H9 (cell line): Measurements from ENCODE around the gene POU2AF1. TPM values are rescaled to one million over a fixed set of nuclear protein-coding genes. Genes with fewer than 3 reads are reported as not detected.

Experiments used
- DNase-seq: peaks from one replicate; pipeline ENCODE4 v3.0.0-alpha.2; 2017
- H2AFZ ChIP-seq: one replicate; pipeline ENCODE4 v1.6.1; 2013; ENCODE audit warnings: mild to moderate bottlenecking, low read length, control low read depth, moderate library complexity
- H2AK5ac ChIP-seq: 2 replicates; pipeline ENCODE4 v1.6.1; 2013; ENCODE audit warnings: low read length, control low read depth, mixed read lengths; ENCODE audit not compliant: insufficient read length
- H2BK120ac ChIP-seq: one replicate; pipeline ENCODE4 v1.6.1; 2013; ENCODE audit warnings: low read depth, mild to moderate bottlenecking, low read length, control low read depth, inconsistent platforms; ENCODE audit not compliant: poor library complexity, severe bottlenecking
- H2BK12ac ChIP-seq: 2 replicates; pipeline ENCODE4 v1.6.1; 2013; ENCODE audit warnings: low read length, control low read depth, mixed read lengths, low read depth; ENCODE audit not compliant: insufficient read length
- H2BK15ac ChIP-seq: 2 replicates; pipeline ENCODE4 v1.6.1; 2013; ENCODE audit warnings: low read depth, low read length, control low read depth
- H2BK20ac ChIP-seq: one replicate; pipeline ENCODE4 v1.6.1; 2013; ENCODE audit warnings: low read depth, mild to moderate bottlenecking, low read length, control low read depth, inconsistent platforms; ENCODE audit not compliant: poor library complexity, severe bottlenecking
- H2BK5ac ChIP-seq: 2 replicates; pipeline ENCODE4 v1.6.1; 2013; ENCODE audit warnings: low read length, control low read depth, mixed read lengths; ENCODE audit not compliant: insufficient read length
- H3K14ac ChIP-seq: 2 replicates; pipeline ENCODE4 v1.6.1; 2013; ENCODE audit warnings: low read length, control low read depth; ENCODE audit not compliant: insufficient read depth
- H3K18ac ChIP-seq: 2 replicates; pipeline ENCODE4 v1.6.1; 2013; ENCODE audit warnings: low read depth, mild to moderate bottlenecking, mixed read lengths, low read length, control low read depth; ENCODE audit not compliant: insufficient read length
- H3K23ac ChIP-seq: 2 replicates; pipeline ENCODE4 v1.6.1; 2013; ENCODE audit warnings: low read length, control low read depth, mixed read lengths, low read depth; ENCODE audit not compliant: insufficient read length
- H3K23me2 ChIP-seq: 2 replicates; pipeline ENCODE4 v1.6.1; 2013; ENCODE audit warnings: low read depth, mild to moderate bottlenecking, mixed read lengths, low read length, control low read depth; ENCODE audit not compliant: insufficient read length, poor library complexity, severe bottlenecking
- H3K27ac ChIP-seq: 2 replicates; pipeline ENCODE4 v1.5.1; 2013; ENCODE audit warnings: low read length, control low read depth, mixed read lengths, low read depth; ENCODE audit not compliant: insufficient read length
- H3K27me3 ChIP-seq: 2 replicates; pipeline ENCODE4 v1.6.1; 2013; ENCODE audit warnings: low read length, control low read depth, inconsistent platforms; ENCODE audit not compliant: insufficient read depth
- H3K4ac ChIP-seq: 2 replicates; pipeline ENCODE4 v1.6.1; 2013; ENCODE audit warnings: low read depth, mild to moderate bottlenecking, control low read depth, inconsistent platforms, low read length, moderate library complexity
- H3K4me1 ChIP-seq: 2 replicates; pipeline ENCODE4 v1.6.1; 2013; ENCODE audit warnings: low read length, control low read depth, inconsistent platforms; ENCODE audit not compliant: insufficient read depth
- H3K4me2 ChIP-seq: 2 replicates; pipeline ENCODE4 v1.6.1; 2013; ENCODE audit warnings: low read length, control low read depth, mixed read lengths; ENCODE audit not compliant: insufficient read length, insufficient read depth
- H3K56ac ChIP-seq: 2 replicates; pipeline ENCODE4 v1.6.1; 2013; ENCODE audit warnings: low read depth, mild to moderate bottlenecking, mixed read lengths, low read length, control low read depth; ENCODE audit not compliant: insufficient read length
- H3K79me1 ChIP-seq: 2 replicates; pipeline ENCODE4 v1.6.1; 2013; ENCODE audit warnings: low read depth, mild to moderate bottlenecking, moderate library complexity, low read length, control low read depth, inconsistent platforms; ENCODE audit not compliant: insufficient read depth, poor library complexity, severe bottlenecking
- H3K79me2 ChIP-seq: 2 replicates; pipeline ENCODE4 v1.6.1; 2013; ENCODE audit warnings: low read length, control low read depth, inconsistent platforms; ENCODE audit not compliant: insufficient read depth
- H3K9ac ChIP-seq: 2 replicates; pipeline ENCODE4 v1.6.1; 2013; ENCODE audit warnings: low read length, control low read depth, mixed read lengths; ENCODE audit not compliant: insufficient read length; ENCODE audit errors: extremely low read depth
- H3K9me3 ChIP-seq: one replicate; pipeline ENCODE4 v1.6.1; 2013; ENCODE audit warnings: low read depth, low read length, inconsistent platforms; ENCODE audit not compliant: control insufficient read depth
- H3T11ph ChIP-seq: one replicate; pipeline ENCODE4 v1.6.1; 2013; ENCODE audit warnings: mild to moderate bottlenecking, low read length, control low read depth, inconsistent platforms
- H4K20me1 ChIP-seq: one replicate; pipeline ENCODE4 v1.6.1; 2013; ENCODE audit not compliant: control insufficient read depth, insufficient read length, insufficient read depth
- H4K5ac ChIP-seq: 2 replicates; pipeline ENCODE4 v1.6.1; 2013; ENCODE audit warnings: low read depth, mild to moderate bottlenecking, mixed read lengths, low read length, control low read depth; ENCODE audit not compliant: insufficient read length
- H4K8ac ChIP-seq: replicated peaks from 2 replicates; pipeline ENCODE4 v1.6.1; 2013; ENCODE audit warnings: low read length, control low read depth, mixed read lengths, low read depth; ENCODE audit not compliant: insufficient read length
- H4K91ac ChIP-seq: 2 replicates; pipeline ENCODE4 v1.6.1; 2013; ENCODE audit warnings: low read depth, mild to moderate bottlenecking, moderate library complexity, mixed read lengths, low read length, control low read depth; ENCODE audit not compliant: insufficient read length
- H3K27ac Mint-ChIP-seq, 3 experiments: 2 replicates in 2 of 3; 3 replicates in 1 of 3; pipeline ENCODE4 v1.8.0; 2020 to 2021; ENCODE audit warnings: mixed read lengths in 3 of 3, mild to moderate bottlenecking in 1 of 3, moderate library complexity in 1 of 3
- H3K27me3 Mint-ChIP-seq: 2 replicates; pipeline ENCODE4 v1.8.0; 2021; ENCODE audit warnings: low read depth, mild to moderate bottlenecking, moderate library complexity, mixed read lengths
- H3K36me3 Mint-ChIP-seq, 3 experiments: 2 replicates in 2 of 3; 3 replicates in 1 of 3; pipeline ENCODE4 v1.8.0; 2020 to 2021; ENCODE audit warnings: low read depth in 3 of 3, mixed read lengths in 3 of 3; ENCODE audit not compliant: insufficient read depth in 1 of 3
- H3K4me1 Mint-ChIP-seq, 2 experiments: 2 replicates each; pipeline ENCODE4 v1.8.0; 2020; ENCODE audit warnings: mixed read lengths in 2 of 2
- H3K4me3 Mint-ChIP-seq, 2 experiments: 2 replicates in 1 of 2; 3 replicates in 1 of 2; pipeline ENCODE4 v1.8.0; 2020 to 2021; ENCODE audit warnings: mild to moderate bottlenecking in 2 of 2, mixed read lengths in 2 of 2, moderate library complexity in 1 of 2
- H3K9me3 Mint-ChIP-seq, 2 experiments: 2 replicates in 1 of 2; 3 replicates in 1 of 2; pipeline ENCODE4 v1.8.0; 2020; ENCODE audit warnings: mild to moderate bottlenecking in 2 of 2, mixed read lengths in 2 of 2, moderate library complexity in 1 of 2
- WGBS: extraction: QIAGEN DNeasy Blood & Tissue Kit; methylation state at CpG from one replicate; pipeline ENCODE4 v1.1.7; 2013; ENCODE audit warnings: missing lambda C conversion rate, low lambda C conversion rate, mixed read lengths; ENCODE audit not compliant: insufficient read length; ENCODE audit errors: extremely low coverage; 5-methylcytosine and 5-hydroxymethylcytosine counted together
- total RNA-seq: library from RNA; stranded (reverse); gene quantifications from 2 replicates; pipeline ENCODE4 v1.2.1, GENCODE V29; 2021
- TF ChIP-seq, protein P1 (sequence below): fragments of 200-600 bp; sonication (generic); conservative IDR thresholded peaks from 3 replicates; pipeline ENCODE4 v1.8.0; 2021; ENCODE audit warnings: antibody characterized with exemption, mild to moderate bottlenecking

Gene POU2AF1
- total RNA-seq, 1 experiment from 2014 or later, result not detected

DNA sequence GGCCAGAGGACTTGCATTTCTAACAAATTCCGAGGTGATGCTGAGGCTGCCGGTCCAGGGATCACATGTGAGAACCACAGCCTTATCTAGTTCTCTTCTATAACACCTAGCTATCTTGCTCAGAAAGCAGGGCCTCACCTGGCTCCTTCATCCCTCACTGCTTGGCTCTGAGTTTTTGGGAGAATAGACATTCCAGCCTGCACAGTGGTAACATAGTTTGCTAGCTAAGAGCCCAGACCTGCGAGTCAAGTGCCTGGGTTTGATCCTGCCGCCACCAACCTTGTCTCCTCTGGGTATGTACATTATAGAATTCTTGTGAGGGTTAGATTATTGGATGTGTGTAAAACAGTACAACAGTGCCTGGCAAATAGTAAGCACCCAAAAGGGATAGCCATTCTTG is 13.5 kb upstream of the POU2AF1 start:
- no peak overlapping the region; a peak in 1 of 7 replicates for H3K27ac Mint-ChIP-seq
- no peak overlapping the region for H2BK120ac ChIP-seq
- H3K36me3 Mint-ChIP-seq, result no peaks in the 10 kb centered on the region
- no peaks in the 10 kb centered on the region; the same call in none of the 2 replicates for H3K27me3 Mint-ChIP-seq
- no peaks in the 10 kb centered on the region for H3K79me1 ChIP-seq
- no peak overlapping the region for H2BK5ac ChIP-seq
- no peak overlapping the region for H3K56ac ChIP-seq
- H3K18ac ChIP-seq, result no peak overlapping the region
- no peaks in the 10 kb centered on the region for H3K9me3 Mint-ChIP-seq
- H2AFZ ChIP-seq, result no peak overlapping the region
- H3K27ac ChIP-seq, result no peak overlapping the region
- H3K4me2 ChIP-seq, result no peak overlapping the region
- no peaks in the 10 kb centered on the region for H3K9me3 ChIP-seq
- H3K79me2 ChIP-seq, result no peaks in the 10 kb centered on the region
- no peak overlapping the region for H4K8ac ChIP-seq
- no peak overlapping the region for H3T11ph ChIP-seq
- H3K14ac ChIP-seq, result no peak overlapping the region
- DNase-seq, result no peak
- no peaks in the 10 kb centered on the region for H3K4me1 ChIP-seq
- H3K23me2 ChIP-seq, result no peaks in the 10 kb centered on the region
- no peak overlapping the region for H2BK20ac ChIP-seq
- TF ChIP-seq, protein P1, sequence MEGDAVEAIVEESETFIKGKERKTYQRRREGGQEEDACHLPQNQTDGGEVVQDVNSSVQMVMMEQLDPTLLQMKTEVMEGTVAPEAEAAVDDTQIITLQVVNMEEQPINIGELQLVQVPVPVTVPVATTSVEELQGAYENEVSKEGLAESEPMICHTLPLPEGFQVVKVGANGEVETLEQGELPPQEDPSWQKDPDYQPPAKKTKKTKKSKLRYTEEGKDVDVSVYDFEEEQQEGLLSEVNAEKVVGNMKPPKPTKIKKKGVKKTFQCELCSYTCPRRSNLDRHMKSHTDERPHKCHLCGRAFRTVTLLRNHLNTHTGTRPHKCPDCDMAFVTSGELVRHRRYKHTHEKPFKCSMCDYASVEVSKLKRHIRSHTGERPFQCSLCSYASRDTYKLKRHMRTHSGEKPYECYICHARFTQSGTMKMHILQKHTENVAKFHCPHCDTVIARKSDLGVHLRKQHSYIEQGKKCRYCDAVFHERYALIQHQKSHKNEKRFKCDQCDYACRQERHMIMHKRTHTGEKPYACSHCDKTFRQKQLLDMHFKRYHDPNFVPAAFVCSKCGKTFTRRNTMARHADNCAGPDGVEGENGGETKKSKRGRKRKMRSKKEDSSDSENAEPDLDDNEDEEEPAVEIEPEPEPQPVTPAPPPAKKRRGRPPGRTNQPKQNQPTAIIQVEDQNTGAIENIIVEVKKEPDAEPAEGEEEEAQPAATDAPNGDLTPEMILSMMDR, result no peak
- H3K9ac ChIP-seq, result no peak overlapping the region
- H2BK12ac ChIP-seq, result no peak overlapping the region
- no peak overlapping the region for H4K91ac ChIP-seq
- H3K4ac ChIP-seq, result no peak overlapping the region
- no peaks in the 10 kb centered on the region for H3K4me1 Mint-ChIP-seq
- no peaks in the 10 kb centered on the region for H3K27me3 ChIP-seq
- no peaks in the 10 kb centered on the region for H4K20me1 ChIP-seq
- no peak overlapping the region for H3K4me3 Mint-ChIP-seq
- no CpG with 5 or more reads among the region's 4 CpGs for WGBS
- H4K5ac ChIP-seq, result no peak overlapping the region
- H2BK15ac ChIP-seq, result no peak overlapping the region
- H2AK5ac ChIP-seq, result no peak overlapping the region
- H3K23ac ChIP-seq, result no peak overlapping the region
